GM18505 (cell line): ENCODE data around the gene KIAA1586.

Experiments used
- ATAC-seq: cut with Tn5 transposase; IDR thresholded peaks from one replicate; pipeline ENCODE4 v1.9.1; 2021; ENCODE audit not compliant: unreplicated experiment
- POLR2A ChIP-seq: IDR thresholded peaks from 4 replicates; pipeline ENCODE4 v1.6.1; 2011; ENCODE audit warnings: borderline replicate concordance; ENCODE audit not compliant: insufficient read depth, insufficient read length; ENCODE audit errors: extremely low read depth

KIAA1586 gene

GRCh38 chr6:57104336-57104735 lies 57.8 kb downstream of the KIAA1586 start:
- ATAC-seq: no peak
- no peak for TF ChIP-seq POLR2A
